Cardiac muscle cell (in vitro differentiated cells and primary cell): Measurements from ENCODE around the gene SH2D3C. TPM values are rescaled to one million over a fixed set of nuclear protein-coding genes. Genes with fewer than 3 reads are reported as not detected.

Experiments used
- DNase-seq, 2 donors: peaks; one replicate each; pipeline versions ENCODE4 v3.0.0 to v3.0.0-alpha.2; 2010 to 2017; ENCODE audit warnings: low read depth in 1 of 2, low spot score in 1 of 2
- H3K27ac ChIP-seq: fragments of 200-600 bp; sonication (generic); 2 replicates; pipeline ENCODE4 v1.5.1; 2016
- H3K27me3 ChIP-seq: fragments of 200-600 bp; sonication (generic); 2 replicates; pipeline ENCODE4 v1.6.0; 2016; ENCODE audit warnings: control low read depth
- H3K36me3 ChIP-seq: fragments of 200-600 bp; sonication (generic); 2 replicates; pipeline ENCODE4 v1.5.1; 2016; ENCODE audit warnings: control low read depth
- H3K4me1 ChIP-seq: fragments of 200-600 bp; sonication (generic); 2 replicates; pipeline ENCODE4 v1.8.1; 2017; ENCODE audit warnings: low read depth, mild to moderate bottlenecking, mixed run types
- H3K4me3 ChIP-seq: fragments of 200-600 bp; sonication (generic); 2 replicates; pipeline ENCODE4 v1.5.1; 2016; ENCODE audit warnings: mild to moderate bottlenecking
- H3K9me3 ChIP-seq: fragments of 200-600 bp; sonication (generic); 2 replicates; pipeline ENCODE4 v1.5.1; 2017; ENCODE audit warnings: low read depth, mild to moderate bottlenecking, control low read depth
- CTCF ChIP-seq: IDR thresholded peaks from 2 replicates; pipeline ENCODE4 v1.5.1; 2012; ENCODE audit warnings: low read depth, mild to moderate bottlenecking, low read length
- polyA plus RNA-seq: library from polyadenylated mRNA; unstranded; fragments of >200 nt; fragmentation: Nextera tagmentation; extraction: Ambion mirVana; gene quantifications from 2 replicates; pipeline ENCODE4 v1.2.1, GENCODE V29; 2016
- total RNA-seq: library from RNA; depleted of rRNA; stranded (reverse); fragments of >200 nt; gene quantifications from 2 replicates; pipeline ENCODE4 v1.2.3, GENCODE V29; 2016

SH2D3C gene
- total and polyA plus RNA-seq, 2 experiments from 2014 or later = 3.7 to 9.9 TPM

GRCh38 chr9:127731938-127732337, 46.5 kb downstream of the SH2D3C start:
- Histone ChIP-seq H3K36me3 (no peaks in the 10 kb centered on the region), H3K9me3 (no peaks in the 10 kb centered on the region), H3K4me3 (no peak overlapping the region), H3K27ac (no peak overlapping the region), H3K27me3 (no peaks in the 10 kb centered on the region), H3K4me1 (no peaks in the 10 kb centered on the region)
- no peak for TF ChIP-seq CTCF
- no peak for DNase-seq

GRCh38 chr9:127730799-127731410, 47.6 kb downstream of the SH2D3C start:
- Histone ChIP-seq H3K4me3 (no peak overlapping the region), H3K27ac (no peak overlapping the region), H3K9me3 (no peaks in the 10 kb centered on the region), H3K36me3 (no peaks in the 10 kb centered on the region), H3K4me1 (no peaks in the 10 kb centered on the region), H3K27me3 (no peaks in the 10 kb centered on the region)
- TF ChIP-seq CTCF = no peak
- no peak for DNase-seq

GRCh38 chr9:127730262-127730661, 48.2 kb downstream of the SH2D3C start:
- no peaks in the 10 kb centered on the region for H3K36me3 ChIP-seq
- DNase-seq = no peak

GRCh38 chr9:127729522-127730256, 48.8 kb downstream of the SH2D3C start:
- H3K27me3 ChIP-seq = no peaks in the 10 kb centered on the region
- no peaks in the 10 kb centered on the region for H3K36me3 ChIP-seq
- H3K27ac ChIP-seq = no peak overlapping the region
- DNase-seq = no peak
- H3K4me1 ChIP-seq = no peaks in the 10 kb centered on the region
- no peaks in the 10 kb centered on the region for H3K9me3 ChIP-seq
- no peak overlapping the region for H3K4me3 ChIP-seq
- no peak for TF ChIP-seq CTCF

More at GRCh38 chr9:127730262-127730661, 48.2 kb downstream of the SH2D3C start:
- no peak overlapping the region for H3K27ac ChIP-seq
- TF ChIP-seq CTCF = no peak
- H3K9me3 ChIP-seq = no peaks in the 10 kb centered on the region
- H3K4me3 ChIP-seq = no peak overlapping the region
- no peaks in the 10 kb centered on the region for H3K4me1 ChIP-seq
- no peaks in the 10 kb centered on the region for H3K27me3 ChIP-seq

- H3K27ac ChIP-seq = no peak overlapping the region
- peaks cover 5% of the 10 kb centered on the region for H3K4me1 ChIP-seq
- H3K9me3 ChIP-seq = no peaks in the 10 kb centered on the region
- TF ChIP-seq CTCF = no peak
- DNase-seq = no peak
- H3K27me3 ChIP-seq = no peaks in the 10 kb centered on the region
- no peak overlapping the region for H3K4me3 ChIP-seq
- no peaks in the 10 kb centered on the region for H3K36me3 ChIP-seq
Observed at GRCh38 chr9:127728808-127729207, 49.7 kb downstream of the SH2D3C start.
